Measurements from ENCODE around the gene CHGA. TPM values are rescaled to one million over a fixed set of nuclear protein-coding genes. Genes with fewer than 3 reads are reported as not detected.

Gene CHGA
- total RNA-seq, 1 experiment from 2014 or later, result not detected

- CTCF ChIA-PET, result no interaction called here
Measured at GRCh38 chr14:92969430-92969829, 46.5 kb downstream of the CHGA start.

GRCh38 chr14:92969871-92970270, 46.9 kb downstream of the CHGA start:
- ChIA-PET CTCF (no interaction called here), RAD21 (ENCODE audit: low non-redundant PET in 1 of 2, low total read pairs in 2 of 2, uncharacterized antibody in 2 of 2, unreplicated experiment in 2 of 2) (no interaction called here), POLR2A (no interaction called here)
- Histone ChIP-seq H3K4me2 (ENCODE audit: low read length) (no peak overlapping the region), H2AFZ (ENCODE audit: low read depth, low read length, poor library complexity, severe bottlenecking) (no peak overlapping the region), H3K9ac (ENCODE audit: low read length) (no peak overlapping the region), H4K20me1 (ENCODE audit: insufficient read depth) (no peaks in the 10 kb centered on the region), H3K79me2 (ENCODE audit: insufficient read depth, low read length) (peaks cover 4% of the 10 kb centered on the region; the same call in 1 of the 2 replicates), H3K4me3 (replicated peaks in 1 of 2; ENCODE audit: low read depth in 1 of 2, low read length in 2 of 2) (no peak overlapping the region), H3K9me2 (ENCODE audit: insufficient read depth) (no peaks in the 10 kb centered on the region), H3K4me1 (ENCODE audit: control insufficient read depth in 1 of 2, insufficient read depth in 2 of 2, low read length in 2 of 2) (peaks cover 0 to under 1% of the 10 kb centered on the region in 2 experiments; a peak in 1 of 4 replicates), H3K9me3 (ENCODE audit: control insufficient read depth in 1 of 2, insufficient read depth in 1 of 2, low read depth in 1 of 2, low read length in 2 of 2) (no peaks in the 10 kb centered on the region; a peak in 1 of 4 replicates), H3K27me3 (ENCODE audit: insufficient read depth, low read length) (no peaks in the 10 kb centered on the region), H3K27ac (ENCODE audit: low read depth, low read length) (no peak overlapping the region), H3K36me3 (ENCODE audit: control insufficient read depth in 1 of 2, insufficient read depth in 2 of 2, low read length in 2 of 2) (no peaks in the 10 kb centered on the region)
- intact Hi-C loops (cut with micrococcal nuclease), result loop anchor here (5.0 kb wide), 1 partner anchor 167 kb away; no protein-coding TSS in a partner anchor
- TF ChIP-seq POLR2AphosphoS5 (IDR thresholded peaks at IDR 0.05; ENCODE audit: low read depth, low read length) (no peak), CTCF (IDR thresholded peaks at IDR 0.05 in 2 of 3, conservative IDR thresholded peaks at IDR 0.05 in 1 of 3; ENCODE audit: borderline replicate concordance in 1 of 3, insufficient read depth in 1 of 3, low read depth in 2 of 3, low read length in 2 of 3) (no peak), SP1 (IDR thresholded peaks at IDR 0.05; ENCODE audit: low read depth) (no peak), CBX3 (IDR thresholded peaks at IDR 0.05; ENCODE audit: low read depth) (no peak), CEBPB (IDR thresholded peaks at IDR 0.05; ENCODE audit: low read depth) (no peak), POLR2A (IDR thresholded peaks at IDR 0.05; ENCODE audit: borderline replicate concordance, extremely low read depth, insufficient read depth, insufficient read length) (no peak), FOSL1 (IDR thresholded peaks at IDR 0.05; ENCODE audit: low read depth) (no peak)
- BruUV-seq (replicated peaks), result no TSS peak
- no peak for DNase-seq (ENCODE audit: low read depth, low spot score)
- no peak for ATAC-seq

More at GRCh38 chr14:92969430-92969829, 46.5 kb downstream of the CHGA start:
- Histone ChIP-seq H3K9me2 (ENCODE audit: insufficient read depth) (no peaks in the 10 kb centered on the region), H4K20me1 (ENCODE audit: insufficient read depth) (no peaks in the 10 kb centered on the region), H3K36me3 (ENCODE audit: control insufficient read depth in 1 of 2, insufficient read depth in 2 of 2, low read length in 2 of 2) (no peaks in the 10 kb centered on the region), H3K27me3 (ENCODE audit: insufficient read depth, low read length) (no peaks in the 10 kb centered on the region), H3K4me1 (ENCODE audit: control insufficient read depth in 1 of 2, insufficient read depth in 2 of 2, low read length in 2 of 2) (peaks cover 0 to 5% of the 10 kb centered on the region in 2 experiments; a peak in 1 of 4 replicates), H3K9ac (ENCODE audit: low read length) (no peak overlapping the region), H3K4me3 (replicated peaks in 1 of 2; ENCODE audit: low read depth in 1 of 2, low read length in 2 of 2) (no peak overlapping the region), H3K27ac (ENCODE audit: low read depth, low read length) (no peak overlapping the region), H3K79me2 (ENCODE audit: insufficient read depth, low read length) (peaks cover 4% of the 10 kb centered on the region; the same call in 1 of the 2 replicates), H2AFZ (ENCODE audit: low read depth, low read length, poor library complexity, severe bottlenecking) (no peak overlapping the region), H3K4me2 (ENCODE audit: low read length) (no peak overlapping the region), H3K9me3 (ENCODE audit: control insufficient read depth in 1 of 2, insufficient read depth in 1 of 2, low read depth in 1 of 2, low read length in 2 of 2) (no peaks in the 10 kb centered on the region; a peak in 1 of 4 replicates)
- ATAC-seq (no peak), DNase-seq (ENCODE audit: low read depth, low spot score) (no peak)
- intact Hi-C loops (cut with micrococcal nuclease), result no loop called here
- ChIA-PET RAD21 (ENCODE audit: low non-redundant PET in 1 of 2, low total read pairs in 2 of 2, uncharacterized antibody in 2 of 2, unreplicated experiment in 2 of 2) (no interaction called here), POLR2A (no interaction called here)
- BruUV-seq (replicated peaks), result no TSS peak
- TF ChIP-seq CEBPB (IDR thresholded peaks at IDR 0.05; ENCODE audit: low read depth), result no peak

Data from HCT116 (cell line).